ENCODE data around the gene KRT4.

GRCh38 chr12:52832451-52832850 lies 18.5 kb upstream of the KRT4 start:
- TF ChIP-seq POLR2A (IDR thresholded peaks at IDR 0.05; ENCODE audit: low read length) = no peak
- no peak for TF ChIP-seq GATA1 (IDR thresholded peaks at IDR 0.05; ENCODE audit: low read depth, low read length)

Data from erythroblast (primary cell).